ENCODE data around the gene TRRAP. TPM values are rescaled to one million over a fixed set of nuclear protein-coding genes. Genes with fewer than 3 reads are reported as not detected.

TRRAP gene
- total RNA-seq, 3 donors from 2014 or later, result 36.2 to 47.8 (median 44.5) TPM

GRCh38 chr7:99004781-99005500 is 126.6 kb downstream of the TRRAP start:
- no peak for TF ChIP-seq CTCF (IDR thresholded peaks at IDR 0.05)
- DNase-seq, result no peak
- Histone ChIP-seq H3K36me3 (ENCODE audit: low read depth) (peaks cover 19% of the 10 kb centered on the region), H3K4me3 (no peak overlapping the region), H3K9me3 (no peaks in the 10 kb centered on the region), H3K4me1 (ENCODE audit: low read depth) (no peaks in the 10 kb centered on the region)
- ATAC-seq, result no peak
- intact Hi-C loops (cut with DNase I, micrococcal nuclease), result no loop called here

- DNase-seq (peak in 1 of 3 donors; percentile 28), ATAC-seq (no peak)
- no peaks in the 10 kb centered on the region for H3K9me3 ChIP-seq
- H3K4me1 ChIP-seq (ENCODE audit: low read depth), result no peaks in the 10 kb centered on the region
- TF ChIP-seq CTCF (IDR thresholded peaks at IDR 0.05), result no peak
- H3K4me3 ChIP-seq, result no peak overlapping the region
- H3K36me3 ChIP-seq (ENCODE audit: low read depth), result peaks cover 14% of the 10 kb centered on the region
- intact Hi-C loops (cut with DNase I, micrococcal nuclease), result no loop called here
Observed at GRCh38 chr7:99005776-99006175, 127.4 kb downstream of the TRRAP start.

DNA sequence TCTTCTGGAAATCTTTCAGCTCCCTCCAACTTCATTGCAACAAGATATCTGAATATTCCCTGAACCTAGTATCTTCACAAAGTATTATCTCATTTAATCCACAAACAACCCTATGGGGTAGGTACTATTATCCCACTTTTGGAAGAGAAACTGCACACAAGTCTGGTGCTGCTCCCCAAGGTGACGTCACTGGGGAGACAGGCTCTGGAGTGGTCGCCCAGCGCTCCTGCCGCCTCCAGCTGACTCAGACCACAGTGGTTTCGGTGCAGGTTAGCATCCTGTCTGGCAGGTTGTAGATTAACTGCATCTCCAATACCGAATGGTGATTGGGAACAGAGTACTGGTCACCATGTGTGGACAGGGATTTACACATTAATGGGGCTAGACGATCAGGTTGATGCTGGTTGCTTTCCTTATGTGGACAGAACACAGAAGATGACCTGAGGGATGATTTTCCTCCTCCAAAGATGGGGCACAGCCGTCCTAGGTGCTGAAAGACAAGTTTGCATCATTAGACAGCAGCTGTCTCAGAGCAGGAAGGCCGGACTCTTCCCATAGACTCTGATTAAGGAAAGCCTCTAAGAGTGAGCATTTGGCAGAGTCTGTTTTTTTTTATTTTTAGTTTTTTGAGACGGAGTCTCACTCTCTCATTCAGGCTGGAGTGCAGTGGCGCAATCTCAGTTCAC is 128.6 kb downstream of the TRRAP start:
- Histone ChIP-seq H3K36me3 (ENCODE audit: low read depth) (peaks cover 19% of the 10 kb centered on the region), H3K4me3 (no peak overlapping the region)
- no peak for DNase-seq

DNA sequence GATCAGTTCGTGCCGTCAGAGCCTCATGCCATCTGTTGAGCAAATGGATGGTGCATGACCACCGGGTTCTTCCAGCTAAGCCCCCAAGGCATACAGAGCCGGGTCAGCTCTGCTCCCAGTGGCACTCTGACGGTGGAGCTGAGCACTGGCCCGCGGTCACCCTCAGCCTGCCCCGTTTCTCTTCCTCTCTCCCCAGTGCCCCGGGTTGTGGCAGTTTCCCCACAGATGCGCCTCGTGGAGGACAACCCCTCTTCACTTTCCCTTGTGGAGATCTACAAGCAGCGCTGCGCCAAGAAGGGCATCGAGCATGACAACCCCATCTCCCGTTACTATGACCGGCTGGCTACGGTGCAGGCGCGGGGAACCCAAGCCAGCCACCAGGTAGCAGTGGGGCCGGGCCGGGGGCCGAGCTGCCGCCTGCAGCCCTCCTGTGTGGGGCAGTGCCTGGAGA is 129.9 kb downstream of the TRRAP start:
- no peak for TF ChIP-seq CTCF (IDR thresholded peaks at IDR 0.05)
- DNase-seq, result no peak
- Histone ChIP-seq H3K4me3 (no peak overlapping the region), H3K4me1 (ENCODE audit: low read depth) (no peaks in the 10 kb centered on the region), H3K36me3 (ENCODE audit: low read depth) (peaks cover 24% of the 10 kb centered on the region), H3K9me3 (no peaks in the 10 kb centered on the region)
- intact Hi-C loops (cut with DNase I, micrococcal nuclease), result no loop called here
- no peak for ATAC-seq

More for the DNA sequence above, 128.6 kb downstream of the TRRAP start:
- intact Hi-C loops (cut with DNase I, micrococcal nuclease), result no loop called here
- no peak for ATAC-seq
- Histone ChIP-seq H3K4me1 (ENCODE audit: low read depth) (no peaks in the 10 kb centered on the region), H3K9me3 (no peaks in the 10 kb centered on the region)
- no peak for TF ChIP-seq CTCF (IDR thresholded peaks at IDR 0.05)

DNA sequence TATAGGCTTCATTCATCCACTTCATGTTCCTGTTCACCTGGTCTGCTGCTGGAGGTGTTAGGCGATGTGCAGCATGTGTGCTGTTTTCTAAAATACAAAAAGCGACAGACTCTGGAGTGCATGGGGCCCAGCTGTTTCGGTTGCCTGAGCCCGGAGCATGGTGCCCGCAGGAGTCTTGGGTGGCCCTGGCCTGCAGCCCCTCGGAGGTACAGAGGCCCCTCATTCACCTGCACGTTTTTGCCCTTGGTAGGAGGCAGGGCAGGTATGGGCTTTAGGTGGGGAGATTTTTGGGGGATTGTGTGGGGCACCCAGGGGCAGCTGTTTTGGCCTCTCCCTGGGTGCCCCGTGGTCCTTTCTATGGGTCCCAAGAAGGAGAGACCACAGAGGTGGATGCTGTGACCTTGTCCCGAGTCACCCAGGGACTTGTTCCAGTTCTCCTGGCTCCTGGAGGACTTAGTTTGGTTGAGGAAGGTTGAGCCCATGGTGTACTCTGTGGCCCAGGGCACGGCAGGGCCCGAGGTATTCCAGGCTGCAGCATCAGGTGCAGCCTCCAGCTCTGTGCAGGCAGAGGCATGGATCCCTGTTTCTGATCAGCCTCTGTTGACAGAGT is 130.7 kb downstream of the TRRAP start:
- intact Hi-C loops (cut with DNase I, micrococcal nuclease), result no loop called here
- H3K4me1 ChIP-seq (ENCODE audit: low read depth), result no peaks in the 10 kb centered on the region
- DNase-seq (no peak), ATAC-seq (no peak)
- H3K9me3 ChIP-seq, result no peaks in the 10 kb centered on the region
- H3K36me3 ChIP-seq (ENCODE audit: low read depth), result peaks cover 29% of the 10 kb centered on the region
- H3K4me3 ChIP-seq, result no peak overlapping the region
- TF ChIP-seq CTCF (IDR thresholded peaks at IDR 0.05), result no peak
